ENCODE data around the gene RFPL3. TPM values are rescaled to one million over a fixed set of nuclear protein-coding genes. Genes with fewer than 3 reads are reported as not detected.
"Not testable (repeated sequence)": the region's sequence is repeated elsewhere in the genome, so short reads cannot be mapped to it uniquely, and the experiment has no call there.

Gene RFPL3
- not detected for total RNA-seq (ENCODE audit: unreplicated experiment)
- long read RNA-seq, partial matches to known transcripts, result 1 of 1 reads
- long read RNA-seq, other reads (novel, unspliced or antisense), result 0 of 1 reads

DNA sequence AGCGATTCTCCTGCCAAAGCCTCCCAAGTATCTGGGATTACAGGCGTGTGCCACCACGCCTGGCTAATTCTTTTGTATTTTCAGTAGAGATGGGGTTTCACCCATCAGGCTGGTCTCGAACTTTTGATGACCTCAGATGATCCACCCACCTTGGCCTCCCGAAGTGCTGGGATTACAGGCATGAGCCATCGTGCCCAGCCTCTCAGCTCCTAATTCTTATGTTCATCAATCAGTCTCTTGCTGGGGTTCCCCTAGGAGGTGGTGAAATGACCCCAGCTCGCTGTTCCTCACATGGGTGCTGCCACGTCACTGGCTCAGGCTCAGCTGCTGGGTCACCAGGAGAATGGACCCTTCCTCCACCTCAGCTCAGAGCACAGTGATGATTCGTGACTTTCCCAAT is at the start of gene RFPL3:
Gene RFPL3, plus strand, starts transcription at position 301 of the 400 bp plus-strand sequence. CDS start 205 bp downstream, outside the sequence.
- H3K9me3 Mint-ChIP-seq (ENCODE audit: unreplicated experiment); DNase-seq; H3K27me3 Mint-ChIP-seq (ENCODE audit: unreplicated experiment); H3K4me1 Mint-ChIP-seq (ENCODE audit: low read depth, unreplicated experiment); H3K36me3 Mint-ChIP-seq (ENCODE audit: unreplicated experiment): not testable (repeated sequence)
- Mint-ChIP-seq H3K27ac (ENCODE audit: unreplicated experiment) (peak within 1 kb of the TSS; percentile 28), H3K4me3 (ENCODE audit: unreplicated experiment) (peak within 1 kb of the TSS; percentile 59)

GRCh38 chr22:32308191-32308590 is 49.5 kb upstream of the RFPL3 start:
- H3K4me1 Mint-ChIP-seq (ENCODE audit: low read depth, unreplicated experiment), result peaks cover 4% of the 10 kb centered on the region
- peaks cover 2% of the 10 kb centered on the region for H3K9me3 Mint-ChIP-seq (ENCODE audit: unreplicated experiment)
- DNase-seq, result no peak
- peak overlapping the region; percentile 40 for H3K27ac Mint-ChIP-seq (ENCODE audit: unreplicated experiment)
- H3K4me3 Mint-ChIP-seq (ENCODE audit: unreplicated experiment), result no peak overlapping the region
- TF ChIP-seq CTCF (IDR thresholded peaks at IDR 0.05; ENCODE audit: partially characterized antibody, unreplicated experiment), result no peak
- no peaks in the 10 kb centered on the region for H3K36me3 Mint-ChIP-seq (ENCODE audit: unreplicated experiment)
- H3K27me3 Mint-ChIP-seq (ENCODE audit: unreplicated experiment), result peaks cover 5% of the 10 kb centered on the region

DNA sequence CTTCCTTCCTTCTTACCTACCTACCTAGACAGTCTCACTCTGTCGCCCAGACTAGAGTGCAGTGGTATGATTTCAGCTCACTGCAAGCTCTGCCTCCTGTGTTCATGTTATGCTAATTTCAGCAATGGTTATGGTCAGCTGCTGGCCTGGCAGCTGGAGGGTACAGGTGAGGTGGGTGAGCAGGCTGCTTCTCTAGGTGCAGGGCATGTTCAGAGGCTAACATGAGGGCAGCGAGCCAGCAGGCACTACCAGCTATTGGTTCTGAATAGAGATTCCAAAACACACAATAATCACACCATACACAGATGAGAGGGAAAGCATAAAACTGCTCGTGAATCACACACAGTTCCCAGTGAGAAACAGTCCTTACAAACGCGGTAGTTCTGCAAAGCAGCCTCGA is 48.7 kb upstream of the RFPL3 start:
- no peak for DNase-seq
- Mint-ChIP-seq H3K36me3 (ENCODE audit: unreplicated experiment) (no peaks in the 10 kb centered on the region), H3K9me3 (ENCODE audit: unreplicated experiment) (peaks cover 2% of the 10 kb centered on the region), H3K4me1 (ENCODE audit: low read depth, unreplicated experiment) (peaks cover 4% of the 10 kb centered on the region), H3K4me3 (ENCODE audit: unreplicated experiment) (no peak overlapping the region), H3K27me3 (ENCODE audit: unreplicated experiment) (peaks cover 7% of the 10 kb centered on the region), H3K27ac (ENCODE audit: unreplicated experiment) (no peak overlapping the region)
- no peak for TF ChIP-seq CTCF (IDR thresholded peaks at IDR 0.05; ENCODE audit: partially characterized antibody, unreplicated experiment)

- no peak overlapping the region for H3K4me3 Mint-ChIP-seq (ENCODE audit: unreplicated experiment)
- TF ChIP-seq CTCF (IDR thresholded peaks at IDR 0.05; ENCODE audit: partially characterized antibody, unreplicated experiment), result no peak
- H3K36me3 Mint-ChIP-seq (ENCODE audit: unreplicated experiment), result no peaks in the 10 kb centered on the region
- H3K9me3 Mint-ChIP-seq (ENCODE audit: unreplicated experiment), result peaks cover 2% of the 10 kb centered on the region
- peaks cover 7% of the 10 kb centered on the region for H3K27me3 Mint-ChIP-seq (ENCODE audit: unreplicated experiment)
- H3K4me1 Mint-ChIP-seq (ENCODE audit: low read depth, unreplicated experiment), result peaks cover 4% of the 10 kb centered on the region
- no peak for DNase-seq
- H3K27ac Mint-ChIP-seq (ENCODE audit: unreplicated experiment), result no peak overlapping the region
Measured at GRCh38 chr22:32309585-32310251, 47.9 kb upstream of the RFPL3 start.

DNA sequence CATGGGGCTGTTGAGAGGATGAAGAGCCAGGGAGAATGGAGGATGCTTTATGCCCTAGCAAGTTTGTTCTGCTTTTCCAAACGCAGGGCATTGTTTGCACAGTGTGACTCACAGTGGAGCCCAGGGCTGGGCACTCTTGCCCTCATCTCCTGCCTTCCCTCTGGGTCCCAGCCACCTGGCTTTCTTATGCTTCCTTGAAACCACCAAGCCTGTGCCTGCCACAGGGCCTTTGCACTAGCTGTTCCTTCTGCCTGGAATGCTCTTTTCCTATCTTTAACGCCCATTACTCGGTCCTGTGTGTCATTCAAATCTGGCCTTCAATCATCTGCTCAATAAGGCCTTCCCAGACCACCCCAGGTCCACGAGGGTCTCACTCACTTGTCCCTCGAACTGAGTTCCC is 46.9 kb upstream of the RFPL3 start:
- TF ChIP-seq CTCF (IDR thresholded peaks at IDR 0.05; ENCODE audit: partially characterized antibody, unreplicated experiment), result no peak
- no peak for DNase-seq
- H3K9me3 Mint-ChIP-seq (ENCODE audit: unreplicated experiment), result peaks cover 2% of the 10 kb centered on the region
- H3K27me3 Mint-ChIP-seq (ENCODE audit: unreplicated experiment), result peaks cover 7% of the 10 kb centered on the region
- peaks cover 4% of the 10 kb centered on the region for H3K4me1 Mint-ChIP-seq (ENCODE audit: low read depth, unreplicated experiment)
- no peak overlapping the region for H3K4me3 Mint-ChIP-seq (ENCODE audit: unreplicated experiment)
- H3K27ac Mint-ChIP-seq (ENCODE audit: unreplicated experiment), result no peak overlapping the region
- no peaks in the 10 kb centered on the region for H3K36me3 Mint-ChIP-seq (ENCODE audit: unreplicated experiment)
